ENCODE measurements around the gene AKAP7.
A peak's percentile ranks its signal among the peaks of the same experiment; 100 is the strongest.

AKAP7 gene

GRCh38 chr6:131182991-131183425, 47.7 kb downstream of the AKAP7 start:
- DNase-seq (ENCODE audit: low read depth): no peak
- TF ChIP-seq CTCF (IDR thresholded peaks at IDR 0.05; ENCODE audit: control insufficient read depth, insufficient read depth, low read depth, low read length, missing control alignments): peak; percentile 51
- no peak overlapping the region for H3K4me3 ChIP-seq (ENCODE audit: control insufficient read depth, low read depth, low read length)

DNA sequence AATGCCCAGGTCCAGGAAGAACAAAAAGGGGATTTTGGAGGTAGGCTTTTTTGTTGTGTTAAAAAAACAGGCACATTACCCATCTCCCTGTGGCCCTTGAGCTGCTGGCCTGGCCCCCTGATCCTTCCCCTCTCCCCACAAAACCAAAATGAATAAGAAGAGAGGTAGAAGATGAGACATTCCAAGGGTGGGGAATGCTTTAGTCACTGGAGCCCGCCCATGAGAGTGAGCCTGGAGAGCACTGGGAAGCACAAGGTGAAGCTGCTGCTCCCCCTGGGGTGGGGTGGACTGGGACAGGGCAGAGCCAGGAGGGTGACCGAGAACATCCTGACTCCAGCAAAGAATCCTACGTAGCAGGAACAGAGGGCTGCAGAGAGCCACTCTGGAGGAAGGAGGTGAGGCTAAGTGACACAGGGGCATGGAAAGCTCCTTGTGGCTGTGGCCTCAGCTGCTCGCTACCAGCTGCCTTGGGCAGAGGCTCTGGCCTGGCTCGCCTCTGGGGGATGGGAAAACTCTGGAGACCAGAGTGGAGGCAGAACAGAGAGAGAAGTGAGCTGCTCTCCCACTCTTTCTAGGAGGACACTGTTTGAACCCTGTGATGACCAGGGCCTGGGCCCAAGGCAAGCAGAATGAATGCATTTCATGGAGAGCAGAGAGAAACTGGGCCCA, 48.3 kb downstream of the AKAP7 start:
- H3K4me3 ChIP-seq (ENCODE audit: control insufficient read depth, low read depth, low read length): no peak overlapping the region
- TF ChIP-seq CTCF (IDR thresholded peaks at IDR 0.05; ENCODE audit: control insufficient read depth, insufficient read depth, low read depth, low read length, missing control alignments): no peak
- no peak for DNase-seq (ENCODE audit: low read depth)

- TF ChIP-seq CTCF (IDR thresholded peaks at IDR 0.05; ENCODE audit: control insufficient read depth, insufficient read depth, low read depth, low read length, missing control alignments): no peak
- H3K4me3 ChIP-seq (ENCODE audit: control insufficient read depth, low read depth, low read length): no peak overlapping the region
- no peak for DNase-seq (ENCODE audit: low read depth)
Observed at GRCh38 chr6:131191590-131191989, 56.3 kb downstream of the AKAP7 start.

- no peak overlapping the region for H3K4me3 ChIP-seq (ENCODE audit: control insufficient read depth, low read depth, low read length)
- no peak for TF ChIP-seq CTCF (IDR thresholded peaks at IDR 0.05; ENCODE audit: control insufficient read depth, insufficient read depth, low read depth, low read length, missing control alignments)
- DNase-seq (ENCODE audit: low read depth): no peak
Observed at GRCh38 chr6:131197716-131198115, 62.4 kb downstream of the AKAP7 start.

DNA sequence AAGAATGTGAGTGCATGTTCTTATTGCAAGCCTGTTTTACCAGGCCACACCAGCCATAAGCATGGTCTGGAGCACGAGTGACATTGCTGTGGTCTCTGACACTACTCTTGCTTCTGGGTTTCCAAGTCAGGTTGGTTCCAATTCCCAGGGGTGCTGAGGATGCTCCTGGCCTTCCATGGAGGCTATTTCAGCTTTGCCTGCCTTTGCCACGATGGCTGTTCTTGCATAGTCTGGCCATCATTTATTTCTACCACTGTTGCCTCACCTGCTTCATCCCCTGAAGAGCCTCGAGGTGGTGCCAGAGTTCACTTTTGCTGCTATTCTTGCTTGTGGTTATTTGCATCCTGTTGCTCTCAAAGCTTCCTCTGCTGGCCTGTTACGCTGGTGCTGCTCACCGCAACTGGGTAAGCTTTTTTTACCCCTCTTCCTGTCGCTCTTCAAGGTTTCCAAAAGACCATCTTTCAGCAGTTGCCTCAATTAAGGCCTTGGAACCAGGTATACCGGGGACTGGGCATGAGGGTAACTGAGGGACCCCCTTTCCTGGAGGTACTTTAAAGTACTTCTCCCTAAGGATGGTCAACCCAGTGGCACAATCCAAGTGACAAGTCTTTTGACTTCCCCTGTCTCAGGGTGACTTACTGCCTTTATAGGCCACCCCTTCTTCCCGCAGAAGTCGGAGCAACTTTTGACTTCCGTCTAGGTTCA, 64.5 kb downstream of the AKAP7 start:
- peak; percentile 17 for DNase-seq (ENCODE audit: low read depth)
- no peak overlapping the region for H3K4me3 ChIP-seq (ENCODE audit: control insufficient read depth, low read depth, low read length)
- TF ChIP-seq CTCF (IDR thresholded peaks at IDR 0.05; ENCODE audit: control insufficient read depth, insufficient read depth, low read depth, low read length, missing control alignments): peak; percentile 71

GRCh38 chr6:131205481-131206244, 70.4 kb downstream of the AKAP7 start:
- H3K4me3 ChIP-seq (ENCODE audit: control insufficient read depth, low read depth, low read length): no peak overlapping the region
- TF ChIP-seq CTCF (IDR thresholded peaks at IDR 0.05; ENCODE audit: control insufficient read depth, insufficient read depth, low read depth, low read length, missing control alignments): peak; percentile 10
- DNase-seq (ENCODE audit: low read depth): no peak
